GM18499 (cell line): ENCODE measurements around the gene ABCC1.
"Not testable (repeated sequence)": the region's sequence is repeated elsewhere in the genome, so short reads cannot be mapped to it uniquely, and the experiment has no call there.

ENCODE experiments used
- ATAC-seq: cut with Tn5 transposase; IDR thresholded peaks from one replicate; pipeline ENCODE4 v1.9.1; 2021; ENCODE audit warnings: moderate number of reproducible peaks; ENCODE audit not compliant: insufficient read depth, unreplicated experiment

Gene ABCC1

GRCh38 chr16:16168431-16168830, 219.0 kb downstream of the ABCC1 start:
- ATAC-seq, result no peak

GRCh38 chr16:16169615-16170014, 220.2 kb downstream of the ABCC1 start:
- ATAC-seq, result no peak

- ATAC-seq, result no peak
Observed at GRCh38 chr16:16171332-16171919, 222.0 kb downstream of the ABCC1 start.

- ATAC-seq, result no peak
Observed at GRCh38 chr16:16172991-16173390, 223.6 kb downstream of the ABCC1 start.

GRCh38 chr16:16175296-16175695, 225.9 kb downstream of the ABCC1 start:
- no peak for ATAC-seq

- ATAC-seq, result no peak
Observed at GRCh38 chr16:16176328-16176727, 226.9 kb downstream of the ABCC1 start.

- no peak for ATAC-seq
Observed at GRCh38 chr16:16178455-16179162, 229.2 kb downstream of the ABCC1 start.

GRCh38 chr16:16181748-16182147, 232.3 kb downstream of the ABCC1 start:
- ATAC-seq, result not testable (repeated sequence)

- no peak for ATAC-seq
Observed at GRCh38 chr16:16182918-16183317, 233.5 kb downstream of the ABCC1 start.

GRCh38 chr16:16183562-16183961, 234.1 kb downstream of the ABCC1 start:
- ATAC-seq, result no peak

- no peak for ATAC-seq
Observed at GRCh38 chr16:16184594-16184993, 235.2 kb downstream of the ABCC1 start.

GRCh38 chr16:16185095-16185494, 235.7 kb downstream of the ABCC1 start:
- no peak for ATAC-seq

- ATAC-seq, result no peak
Observed at GRCh38 chr16:16186820-16187219, 237.4 kb downstream of the ABCC1 start.

GRCh38 chr16:16188827-16189226, 239.4 kb downstream of the ABCC1 start:
- no peak for ATAC-seq

- ATAC-seq, result no peak
Observed at GRCh38 chr16:16189842-16190241, 240.4 kb downstream of the ABCC1 start.

GRCh38 chr16:16190546-16190945, 241.1 kb downstream of the ABCC1 start:
- no peak for ATAC-seq

GRCh38 chr16:16190966-16191365, 241.6 kb downstream of the ABCC1 start:
- ATAC-seq, result not testable (repeated sequence)

GRCh38 chr16:16191493-16192167, 242.2 kb downstream of the ABCC1 start:
- no peak for ATAC-seq
